Large intestine (tissue), 3 donors: ENCODE data around the gene ELSPBP1. TPM values are rescaled to one million over a fixed set of nuclear protein-coding genes. Genes with fewer than 3 reads are reported as not detected.
"Not testable (repeated sequence)": the region's sequence is repeated elsewhere in the genome, so short reads cannot be mapped to it uniquely, and the experiment has no call there.

Experiments used
- DNase-seq, 2 donors: peaks; one replicate each; pipeline versions ENCODE4 v3.0.0 to v3.0.0-alpha.2; 2013
- H3K27ac ChIP-seq: one replicate; pipeline ENCODE4 v1.5.1; 2013; ENCODE audit warnings: low read length
- H3K27me3 ChIP-seq: 2 replicates; pipeline ENCODE4 v1.6.1; 2013; ENCODE audit warnings: low read length; ENCODE audit not compliant: control insufficient read depth, insufficient read depth
- H3K36me3 ChIP-seq: 2 replicates; pipeline ENCODE4 v1.6.1; 2013; ENCODE audit warnings: low read length; ENCODE audit not compliant: control insufficient read depth, insufficient read depth
- H3K4me1 ChIP-seq: one replicate; pipeline ENCODE4 v1.6.1; 2013; ENCODE audit warnings: low read length; ENCODE audit not compliant: control insufficient read depth, insufficient read depth
- H3K4me3 ChIP-seq: one replicate; pipeline ENCODE4 v1.5.1; 2013; ENCODE audit warnings: low read length
- H3K9me3 ChIP-seq: one replicate; pipeline ENCODE4 v1.6.1; 2013; ENCODE audit warnings: mild to moderate bottlenecking, low read depth, low read length, moderate library complexity; ENCODE audit not compliant: control insufficient read depth
- WGBS: methylation state at CpG from one replicate; pipeline ENCODE4 v1.1.5; 2013; ENCODE audit warnings: low lambda C conversion rate; ENCODE audit not compliant: insufficient coverage; 5-methylcytosine and 5-hydroxymethylcytosine counted together
- polyA plus RNA-seq: library from polyadenylated mRNA; unstranded; fragments of 120-200 nt; gene quantifications from one replicate; pipeline ENCODE4 v1.2.1, GENCODE V29; 2013

ELSPBP1 gene
- polyA plus RNA-seq, 1 donor, result 0.07 TPM

- no peaks in the 10 kb centered on the region for H3K36me3 ChIP-seq
- H3K4me1 ChIP-seq, result no peaks in the 10 kb centered on the region
- no peak overlapping the region for H3K4me3 ChIP-seq
- no peak overlapping the region for H3K27ac ChIP-seq
- no peaks in the 10 kb centered on the region for H3K27me3 ChIP-seq
- no CpG with 5 or more reads among the region's 2 CpGs for WGBS
- DNase-seq, result no peak
- no peaks in the 10 kb centered on the region for H3K9me3 ChIP-seq
These were observed 75.0 kb downstream of the ELSPBP1 start for GRCh38 chr19:48069435-48069834.

- H3K9me3 ChIP-seq, H3K27me3 ChIP-seq, H3K4me1 ChIP-seq, H3K27ac ChIP-seq, H3K4me3 ChIP-seq, H3K36me3 ChIP-seq, DNase-seq: not testable (repeated sequence)
- WGBS, result no CpG with 5 or more reads among the region's 3 CpGs
These were observed 75.8 kb downstream of the ELSPBP1 start for GRCh38 chr19:48070177-48070769.

Other genes with a start within 250 kb of the ELSPBP1 start
- gene NOP53, start 249.1 kb upstream of the ELSPBP1 start, polyA plus RNA-seq, result 545 TPM
- 190 TPM for gene SELENOW, start 215.9 kb upstream of the ELSPBP1 start, polyA plus RNA-seq
- not detected for gene TPRX1, start 190.1 kb upstream of the ELSPBP1 start, polyA plus RNA-seq
- 0.09 TPM for gene CRX, start 172.7 kb upstream of the ELSPBP1 start, polyA plus RNA-seq
- gene TPRX2, start 135.4 kb upstream of the ELSPBP1 start, polyA plus RNA-seq, result not detected
- gene SULT2A1, start 108.3 kb upstream of the ELSPBP1 start, polyA plus RNA-seq, result 190 TPM
- gene BSPH1, start 2.5 kb upstream of the ELSPBP1 start, polyA plus RNA-seq, result not detected
- gene CABP5, start 49.4 kb downstream of the ELSPBP1 start, polyA plus RNA-seq, result not detected
- gene PLA2G4C, start 116.2 kb downstream of the ELSPBP1 start, polyA plus RNA-seq, result 5.3 TPM
- 45.1 TPM for gene LIG1, start 175.7 kb downstream of the ELSPBP1 start, polyA plus RNA-seq
- gene ZSWIM9, start 176.0 kb downstream of the ELSPBP1 start, polyA plus RNA-seq, result 6.7 TPM